Globus pallidus (tissue), 1 donor: ENCODE data around the gene SLC47A1.
"Not testable (repeated sequence)": the region's sequence is repeated elsewhere in the genome, so short reads cannot be mapped to it uniquely, and the experiment has no call there.

ENCODE experiments used
- DNase-seq: peaks from one replicate; pipeline ENCODE4 v3.0.0-alpha.2; 2015; ENCODE audit warnings: low spot score

SLC47A1 gene, protein sequence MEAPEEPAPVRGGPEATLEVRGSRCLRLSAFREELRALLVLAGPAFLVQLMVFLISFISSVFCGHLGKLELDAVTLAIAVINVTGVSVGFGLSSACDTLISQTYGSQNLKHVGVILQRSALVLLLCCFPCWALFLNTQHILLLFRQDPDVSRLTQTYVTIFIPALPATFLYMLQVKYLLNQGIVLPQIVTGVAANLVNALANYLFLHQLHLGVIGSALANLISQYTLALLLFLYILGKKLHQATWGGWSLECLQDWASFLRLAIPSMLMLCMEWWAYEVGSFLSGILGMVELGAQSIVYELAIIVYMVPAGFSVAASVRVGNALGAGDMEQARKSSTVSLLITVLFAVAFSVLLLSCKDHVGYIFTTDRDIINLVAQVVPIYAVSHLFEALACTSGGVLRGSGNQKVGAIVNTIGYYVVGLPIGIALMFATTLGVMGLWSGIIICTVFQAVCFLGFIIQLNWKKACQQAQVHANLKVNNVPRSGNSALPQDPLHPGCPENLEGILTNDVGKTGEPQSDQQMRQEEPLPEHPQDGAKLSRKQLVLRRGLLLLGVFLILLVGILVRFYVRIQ

DNA sequence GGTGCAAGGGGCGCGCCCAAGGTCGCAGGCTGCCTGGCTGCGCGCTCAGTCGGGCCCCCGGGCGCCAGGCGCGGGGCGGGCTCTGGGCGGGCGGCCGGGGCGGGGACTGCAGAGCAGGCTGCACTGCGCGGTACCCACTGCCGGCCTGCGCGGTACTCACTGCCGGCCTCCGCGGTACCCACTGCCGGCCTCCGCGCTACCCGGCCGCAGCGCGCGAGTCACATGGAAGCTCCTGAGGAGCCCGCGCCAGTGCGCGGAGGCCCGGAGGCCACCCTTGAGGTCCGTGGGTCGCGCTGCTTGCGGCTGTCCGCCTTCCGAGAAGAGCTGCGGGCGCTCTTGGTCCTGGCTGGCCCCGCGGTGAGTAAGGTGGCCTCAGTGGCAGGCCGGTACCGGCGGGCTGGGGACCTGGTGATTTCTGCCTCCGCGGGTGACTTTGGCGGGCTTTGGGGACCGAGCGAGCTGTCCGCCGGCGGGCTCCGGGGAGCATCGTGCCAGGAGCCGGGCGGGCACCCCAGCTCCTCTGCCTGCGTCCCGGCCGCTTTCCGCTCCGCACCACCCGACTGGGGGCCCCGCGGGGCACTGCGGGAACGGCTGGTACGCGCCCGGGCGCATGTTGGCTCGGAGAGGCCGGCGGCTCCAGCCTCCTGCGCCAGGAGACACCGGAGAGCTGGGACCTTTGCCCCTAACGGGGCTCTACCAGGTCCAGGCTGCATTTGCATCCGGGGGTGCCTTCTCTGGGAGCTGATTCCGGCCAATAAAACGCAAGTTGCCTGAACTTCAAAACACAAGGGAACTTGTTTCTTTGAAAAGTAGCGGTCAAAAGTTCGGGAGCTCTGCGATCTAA is at the start of gene SLC47A1:
Gene SLC47A1, plus strand, starts transcription at position 137 of the 844 bp plus-strand sequence. Its CDS starts 86 bp downstream, at position 223.
- no peak for DNase-seq

DNA sequence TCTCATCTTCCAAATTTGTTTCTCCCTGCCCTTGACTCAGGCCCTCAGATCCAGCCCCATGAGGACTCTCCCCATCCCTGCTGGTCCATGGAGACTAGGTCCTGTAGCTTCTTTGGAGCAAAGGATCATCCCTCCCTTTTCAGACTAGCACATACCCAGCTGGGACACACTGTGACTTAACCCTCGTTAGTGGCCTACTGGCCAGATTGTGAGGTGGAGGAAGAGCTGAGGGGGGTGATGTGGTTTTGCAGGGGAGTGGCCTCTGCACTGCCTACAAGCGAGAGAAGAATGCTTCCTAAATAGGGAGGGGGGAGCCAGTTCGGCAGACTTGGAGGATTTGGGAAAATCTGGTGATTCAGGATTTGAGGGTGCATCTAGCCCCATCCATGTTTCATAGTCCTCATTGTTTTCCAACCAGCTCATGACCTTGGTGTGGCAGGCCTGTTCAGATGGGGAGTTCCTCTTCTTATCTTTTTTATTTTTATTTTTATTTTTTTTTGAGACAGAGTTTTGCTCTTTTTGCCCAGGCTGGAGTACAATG is 47.8 kb upstream of the SLC47A1 start:
- DNase-seq, result no peak

DNA sequence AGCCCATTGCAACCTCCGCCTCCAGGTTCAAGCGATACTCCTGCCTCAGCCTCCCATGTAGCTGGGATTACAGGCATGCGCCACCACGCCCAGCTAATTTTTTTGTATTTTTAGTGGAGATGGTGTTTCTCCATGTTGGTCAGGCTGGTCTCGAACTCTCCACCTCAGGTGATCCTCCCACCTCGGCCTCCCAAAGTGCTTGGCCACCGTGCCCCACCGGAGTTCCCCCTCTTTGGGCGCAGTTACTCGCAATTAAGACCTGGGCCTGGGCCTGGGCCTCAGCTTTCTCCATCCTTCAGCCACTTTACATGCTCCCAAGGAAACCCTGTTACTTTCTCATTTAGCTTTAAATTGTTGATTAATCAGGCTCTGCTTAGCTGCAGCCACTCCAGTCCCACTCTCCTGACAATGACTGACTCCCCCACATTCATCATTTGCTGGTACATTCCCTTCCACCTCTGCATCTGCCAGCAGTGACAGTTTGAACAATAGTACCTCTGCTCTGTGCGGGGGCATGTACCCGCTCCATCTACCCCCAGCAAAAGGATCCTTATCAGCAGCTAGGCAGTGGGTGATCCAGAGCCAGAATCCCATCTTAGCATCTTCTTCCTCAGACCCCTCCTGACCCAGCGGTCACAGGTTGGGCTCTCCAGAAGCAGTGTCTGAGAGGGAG is 47.2 kb upstream of the SLC47A1 start:
- DNase-seq, result no peak

DNA sequence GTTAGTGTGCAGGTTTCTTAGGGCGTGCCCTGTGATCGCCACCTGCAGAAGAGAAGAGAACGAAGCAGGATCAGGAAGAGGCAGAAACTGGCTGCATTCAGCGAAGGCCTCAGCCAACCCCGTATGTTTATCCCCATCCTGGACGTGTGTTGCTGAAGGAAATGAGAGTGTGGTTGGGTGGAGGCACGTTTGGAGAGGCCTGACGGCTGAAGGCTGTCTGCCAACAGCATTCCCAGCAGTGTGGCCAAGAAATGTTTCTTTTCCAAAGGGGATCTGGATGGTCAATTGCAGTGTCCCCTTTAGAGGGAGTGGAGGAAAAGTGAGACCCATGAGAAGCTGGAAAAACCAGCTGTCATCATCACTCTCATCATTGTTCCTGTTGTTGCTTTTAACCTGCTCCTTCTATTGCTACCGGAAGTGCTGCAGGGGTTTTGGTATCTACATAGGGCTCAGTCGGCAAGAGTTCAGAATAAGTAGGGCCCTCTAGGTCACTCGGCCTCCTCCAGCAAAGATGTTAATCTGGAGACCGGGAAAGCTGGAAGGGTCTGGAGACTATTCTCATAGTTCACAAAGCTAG is 46.5 kb upstream of the SLC47A1 start:
- no peak for DNase-seq

DNA sequence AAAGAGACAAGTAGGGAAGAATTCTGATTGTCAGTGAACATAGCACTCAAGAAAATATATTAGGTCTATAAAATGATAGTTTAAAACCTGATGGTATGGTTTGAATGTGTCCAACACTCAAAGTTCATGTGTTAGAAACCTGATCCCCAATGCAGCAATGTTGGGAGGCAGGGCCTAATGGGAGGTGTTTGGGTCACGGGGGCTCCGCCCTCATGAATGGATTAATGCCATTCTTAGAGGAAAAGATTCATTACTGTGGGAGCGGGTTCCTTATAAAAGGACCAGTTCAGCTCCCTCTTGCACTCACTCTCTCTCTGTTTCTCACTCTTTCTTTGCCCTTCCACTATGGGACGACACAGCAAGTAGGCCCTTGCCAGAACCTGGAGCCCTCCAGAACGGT is 41.5 kb upstream of the SLC47A1 start:
- no peak for DNase-seq

DNA sequence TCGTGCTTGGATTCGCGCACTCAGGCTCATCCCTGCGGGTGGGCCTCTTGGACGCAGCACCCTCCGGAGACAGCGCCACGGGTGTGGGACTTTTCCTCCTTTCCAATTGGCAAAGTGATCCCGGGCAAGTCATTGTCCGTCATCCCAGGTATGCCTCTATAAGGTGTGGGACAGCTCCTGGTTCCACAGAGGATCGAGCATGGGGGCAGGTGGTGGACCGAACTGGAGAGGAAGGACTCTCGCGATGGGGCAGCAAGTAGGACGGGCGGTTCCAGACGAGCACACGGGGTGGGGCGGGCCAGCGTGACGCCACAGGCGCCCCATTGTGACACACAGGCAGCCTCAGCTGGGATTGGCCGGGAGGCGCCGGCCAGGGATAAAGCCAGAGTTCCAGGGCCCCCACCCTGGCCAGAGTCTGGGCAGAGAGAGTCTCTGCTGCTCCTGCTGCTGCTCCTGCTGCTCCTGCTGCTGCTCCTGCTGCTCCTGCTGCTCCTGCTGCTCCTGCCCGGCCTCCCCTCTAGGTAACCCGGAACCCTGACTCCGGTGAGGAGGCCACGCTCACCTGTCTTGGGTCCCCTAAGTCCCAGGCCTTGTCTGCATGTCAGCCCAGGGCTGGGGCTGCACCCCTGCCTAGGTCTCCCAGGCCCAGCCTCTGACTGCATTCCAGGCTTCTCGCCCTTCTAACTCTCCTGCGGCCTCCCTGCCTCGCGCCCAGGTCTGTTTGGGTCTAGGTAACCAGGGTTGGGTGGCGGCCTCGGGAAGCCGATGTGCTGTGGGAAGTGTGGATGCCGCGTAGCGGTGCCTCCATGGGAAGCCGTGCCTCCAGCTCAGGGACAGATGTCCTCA is 38.5 kb upstream of the SLC47A1 start:
- DNase-seq, result no peak

DNA sequence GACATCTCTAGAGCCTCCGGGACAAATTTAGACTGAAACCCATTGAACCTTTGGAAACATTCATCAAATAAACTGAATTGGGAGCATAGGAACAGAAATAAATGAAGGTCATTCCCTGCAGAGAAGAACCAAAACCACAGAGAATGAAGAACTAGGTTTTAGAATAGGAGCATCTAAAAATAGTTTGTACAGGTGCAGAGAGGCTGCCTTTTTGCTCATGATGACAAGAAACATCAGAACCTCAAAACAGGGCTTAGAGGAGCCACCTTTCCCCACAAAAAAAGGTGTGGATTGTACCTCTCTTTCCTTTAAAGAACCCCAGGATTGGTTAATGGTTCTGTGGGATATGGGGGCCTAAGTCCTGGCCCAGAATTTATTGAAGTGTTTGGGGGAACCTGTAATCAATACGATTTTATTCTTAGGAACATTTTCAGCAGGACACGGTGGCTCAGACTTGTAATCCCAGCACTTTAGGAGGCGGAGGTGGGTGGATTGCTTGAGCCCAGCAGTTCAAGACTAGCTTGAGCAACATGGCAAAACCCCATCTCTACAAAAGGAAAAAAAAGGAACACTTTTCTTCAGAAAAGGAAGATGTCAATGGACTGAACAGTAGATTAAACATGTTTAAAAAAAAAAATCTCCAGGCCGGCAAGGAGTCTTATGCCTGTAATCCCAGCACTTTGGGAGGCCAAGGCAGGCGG is 37.7 kb upstream of the SLC47A1 start:
- no peak for DNase-seq

DNA sequence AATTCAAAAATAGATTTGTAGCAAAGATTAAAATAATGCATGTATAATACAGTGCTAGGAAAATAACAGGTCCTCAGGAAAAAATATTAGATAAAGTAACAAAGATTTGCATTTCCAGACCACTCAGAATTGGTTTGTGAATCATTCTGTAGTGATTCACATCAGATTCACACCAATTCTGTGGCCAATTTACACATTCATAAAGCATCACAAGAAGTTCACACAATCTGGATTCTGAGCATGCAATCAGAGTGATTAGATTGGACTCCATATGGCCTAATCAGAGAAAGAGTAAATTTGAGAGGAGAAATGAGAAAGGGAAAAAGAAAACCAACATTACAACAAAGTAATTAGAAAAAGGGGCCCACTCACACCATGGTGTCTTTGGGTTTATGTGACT is 36.0 kb upstream of the SLC47A1 start:
- DNase-seq, result no peak

DNA sequence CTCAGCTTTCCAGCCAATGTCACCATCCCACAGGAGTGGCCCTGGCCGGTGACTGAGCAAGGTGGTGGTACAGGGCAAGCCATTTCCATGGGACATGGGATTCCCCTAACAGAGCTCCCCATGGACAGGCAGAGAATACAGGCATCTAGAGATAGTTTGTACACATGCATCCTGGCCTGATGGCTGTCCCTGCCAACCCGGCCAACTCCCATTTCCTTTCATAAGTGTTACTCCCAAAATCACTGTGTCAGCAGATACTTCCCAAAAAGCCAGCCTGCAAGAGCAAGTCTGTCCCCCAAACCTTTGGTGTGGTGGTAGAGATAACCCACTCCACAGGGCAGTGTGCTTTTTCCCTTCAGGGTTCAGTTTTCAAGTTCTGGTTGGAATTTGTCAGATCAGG is 32.4 kb upstream of the SLC47A1 start:
- no peak for DNase-seq

DNA sequence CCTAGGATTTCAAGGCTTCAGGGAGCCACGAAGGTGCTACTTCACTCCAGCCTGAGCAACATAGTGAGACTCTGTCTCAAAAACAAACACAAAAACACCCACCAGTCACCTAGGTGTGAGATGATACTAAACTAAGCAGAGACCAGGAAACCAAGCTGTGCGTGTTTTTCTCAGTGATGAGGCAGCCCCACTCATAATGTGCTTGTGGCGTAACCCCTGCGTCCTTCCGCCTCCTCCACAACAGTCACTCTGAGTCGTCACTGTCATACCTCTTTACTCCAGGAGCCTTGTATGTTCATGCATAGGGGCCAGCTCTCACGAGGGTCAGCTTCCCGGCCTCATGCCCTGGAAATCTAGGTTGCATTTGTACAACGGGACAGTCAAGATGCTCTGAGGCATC is 31.1 kb upstream of the SLC47A1 start:
- DNase-seq, result no peak

DNA sequence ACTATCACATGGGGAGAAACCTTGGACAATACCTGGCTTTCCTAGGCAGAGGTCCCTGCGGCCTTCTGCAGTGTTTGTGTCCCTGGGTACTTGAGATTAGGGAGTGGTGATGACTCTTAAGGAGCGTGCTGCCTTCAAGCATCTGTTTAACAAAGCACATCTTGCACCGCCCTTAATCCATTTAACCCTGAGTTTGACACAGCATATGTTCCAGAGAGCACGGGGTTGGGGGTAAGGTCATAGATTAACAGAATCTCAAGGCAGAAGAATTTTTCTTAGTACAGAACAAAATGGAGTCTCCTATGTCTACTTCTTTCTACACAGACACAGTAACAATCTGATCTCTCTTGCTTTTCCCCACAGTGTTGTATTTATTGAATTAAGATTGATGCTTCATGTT is 28.1 kb upstream of the SLC47A1 start:
- not testable (repeated sequence) for DNase-seq

DNA sequence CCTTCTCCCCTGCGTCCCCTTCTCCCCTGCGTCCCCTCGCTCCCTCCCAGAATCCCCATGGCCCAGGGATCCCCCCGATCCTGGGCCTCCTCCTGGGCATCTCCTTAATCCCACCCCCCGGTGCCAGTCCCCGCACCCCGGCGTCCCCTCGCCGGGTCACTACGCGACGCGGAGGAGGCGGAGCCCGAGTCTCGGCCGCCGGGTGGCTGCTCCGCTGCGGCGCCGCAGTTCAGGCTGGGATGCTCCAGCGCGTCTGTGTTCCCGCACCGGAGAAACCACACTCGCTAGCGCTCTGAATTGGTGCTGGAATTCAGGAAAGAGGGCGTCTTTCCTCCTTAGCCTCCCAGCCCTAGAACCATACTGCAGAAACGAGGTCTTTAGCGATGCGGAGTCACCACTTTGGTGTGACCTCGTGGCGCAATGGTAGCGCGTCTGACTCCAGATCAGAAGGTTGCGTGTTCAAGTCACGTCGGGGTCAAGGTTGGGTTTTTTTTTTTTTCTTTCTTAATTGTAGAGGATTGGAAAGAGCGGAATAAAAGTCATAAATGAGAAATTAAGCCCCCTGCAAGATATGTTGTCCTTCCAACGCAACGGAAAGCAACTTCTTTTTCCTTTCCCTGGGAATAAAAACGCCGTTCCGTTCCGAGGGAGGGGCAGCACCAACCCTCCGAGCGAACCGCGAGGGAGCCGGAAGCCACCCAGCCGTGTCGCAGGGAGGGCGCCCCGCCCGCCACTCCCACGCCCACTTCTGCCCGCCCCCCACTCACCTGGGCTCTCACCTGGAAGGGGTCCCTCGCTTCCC is 25.7 kb upstream of the SLC47A1 start:
- DNase-seq, result peak; percentile 90

DNA sequence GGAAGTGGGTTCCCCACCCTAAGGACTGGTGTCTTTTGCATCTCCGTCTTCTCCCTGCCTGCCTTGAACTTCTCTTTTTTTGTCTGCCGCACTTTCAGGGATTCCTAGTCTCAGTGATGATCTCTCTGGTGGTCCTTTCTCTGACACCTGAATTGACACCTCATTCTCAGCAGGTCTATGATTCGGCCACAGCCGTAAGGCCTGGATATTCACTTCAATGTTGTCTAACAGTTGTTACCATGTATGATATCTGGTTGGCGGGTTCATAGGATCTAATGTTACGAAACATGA is 25.1 kb upstream of the SLC47A1 start:
- DNase-seq, result no peak

DNA sequence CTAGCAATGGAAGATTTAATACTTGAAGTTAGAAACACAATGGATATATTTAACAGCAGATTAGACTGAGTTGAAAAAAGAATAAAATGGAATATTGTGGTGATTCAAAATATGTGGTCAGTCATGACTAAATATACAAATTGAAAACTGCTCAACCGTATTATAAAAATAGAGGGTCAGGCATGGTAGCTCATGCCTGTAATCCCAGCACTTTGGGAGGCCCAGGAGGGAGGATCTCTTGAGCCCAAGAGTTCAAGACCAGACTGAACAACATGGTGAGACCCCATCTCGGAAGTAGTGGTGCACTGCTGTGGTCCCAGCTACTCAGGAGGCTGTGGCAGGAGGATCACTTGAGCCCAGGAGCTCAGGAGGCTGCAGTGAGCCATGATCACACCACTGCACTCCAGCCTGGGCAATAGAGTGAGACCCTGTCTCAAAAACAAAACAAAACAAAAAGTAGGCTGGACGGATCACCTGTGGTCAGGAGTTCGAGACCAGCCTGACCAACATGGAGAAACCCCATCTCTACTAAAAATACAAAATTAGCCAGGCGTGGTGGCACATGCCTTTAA is 24.3 kb upstream of the SLC47A1 start:
- DNase-seq, result not testable (repeated sequence)

DNA sequence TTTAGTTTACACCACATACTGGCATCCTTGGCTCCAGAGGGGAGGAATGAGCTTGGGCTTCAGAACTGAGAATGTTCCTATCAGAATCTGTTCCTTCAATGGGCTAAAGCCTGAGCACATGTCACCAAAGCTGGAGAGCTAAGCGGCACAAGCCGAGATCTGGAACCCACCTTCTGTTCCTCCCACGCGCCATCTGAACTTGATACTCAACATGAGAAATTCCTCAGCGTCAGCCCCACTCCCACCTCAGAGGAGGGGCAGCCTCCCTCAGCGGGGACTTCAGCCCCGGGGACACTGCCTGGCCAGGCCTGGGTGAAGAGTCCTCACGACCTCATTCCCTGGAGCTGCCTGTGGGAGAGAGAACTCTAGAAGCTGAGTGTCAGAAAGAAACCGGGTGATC is 22.8 kb upstream of the SLC47A1 start:
- DNase-seq, result no peak

DNA sequence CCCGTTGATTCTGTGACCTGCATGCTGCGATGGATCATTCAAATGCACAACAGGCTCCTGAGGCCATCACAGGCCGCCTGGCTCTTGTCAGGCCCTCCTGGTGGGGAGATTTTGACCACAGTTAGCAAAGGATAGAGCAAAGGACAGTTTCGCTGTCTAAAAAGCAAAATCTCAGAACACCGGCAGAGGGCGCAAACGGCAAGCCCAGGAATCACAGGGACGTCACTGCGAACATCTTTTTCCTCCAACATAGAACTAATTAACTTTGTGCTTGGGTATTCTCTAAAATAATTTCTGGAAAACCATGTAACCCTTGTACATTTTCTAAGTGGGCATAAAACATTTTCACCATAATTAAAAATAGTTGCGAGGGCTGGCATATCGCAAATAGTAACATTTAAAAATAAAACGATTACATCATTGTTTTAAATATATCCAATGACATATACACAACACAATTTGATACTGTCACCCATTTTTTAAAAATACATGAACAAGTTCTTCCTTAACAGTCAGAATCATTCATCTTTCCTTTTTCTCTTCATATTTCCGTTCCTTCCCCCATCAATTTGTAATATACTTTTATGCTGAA is 19.7 kb upstream of the SLC47A1 start:
- peak; percentile 72 for DNase-seq

DNA sequence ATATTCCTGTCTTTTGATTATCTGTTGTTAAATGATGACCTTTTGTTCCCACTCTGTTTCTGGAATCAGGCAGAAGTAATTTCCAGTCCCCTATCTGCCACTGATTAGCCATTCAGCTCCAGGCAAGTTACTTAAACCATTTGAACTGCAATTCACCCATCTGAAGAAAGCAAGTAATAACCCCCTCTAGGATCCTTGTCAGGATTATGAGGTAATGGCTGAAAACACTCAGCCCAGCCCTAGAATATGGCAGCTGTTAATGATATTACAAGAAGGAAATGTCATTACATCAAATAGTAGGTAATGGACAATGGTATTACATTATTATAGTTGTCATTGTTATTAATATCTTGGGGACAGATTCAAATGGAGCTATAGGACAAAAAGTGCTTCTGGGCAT is 16.0 kb upstream of the SLC47A1 start:
- DNase-seq, result no peak

DNA sequence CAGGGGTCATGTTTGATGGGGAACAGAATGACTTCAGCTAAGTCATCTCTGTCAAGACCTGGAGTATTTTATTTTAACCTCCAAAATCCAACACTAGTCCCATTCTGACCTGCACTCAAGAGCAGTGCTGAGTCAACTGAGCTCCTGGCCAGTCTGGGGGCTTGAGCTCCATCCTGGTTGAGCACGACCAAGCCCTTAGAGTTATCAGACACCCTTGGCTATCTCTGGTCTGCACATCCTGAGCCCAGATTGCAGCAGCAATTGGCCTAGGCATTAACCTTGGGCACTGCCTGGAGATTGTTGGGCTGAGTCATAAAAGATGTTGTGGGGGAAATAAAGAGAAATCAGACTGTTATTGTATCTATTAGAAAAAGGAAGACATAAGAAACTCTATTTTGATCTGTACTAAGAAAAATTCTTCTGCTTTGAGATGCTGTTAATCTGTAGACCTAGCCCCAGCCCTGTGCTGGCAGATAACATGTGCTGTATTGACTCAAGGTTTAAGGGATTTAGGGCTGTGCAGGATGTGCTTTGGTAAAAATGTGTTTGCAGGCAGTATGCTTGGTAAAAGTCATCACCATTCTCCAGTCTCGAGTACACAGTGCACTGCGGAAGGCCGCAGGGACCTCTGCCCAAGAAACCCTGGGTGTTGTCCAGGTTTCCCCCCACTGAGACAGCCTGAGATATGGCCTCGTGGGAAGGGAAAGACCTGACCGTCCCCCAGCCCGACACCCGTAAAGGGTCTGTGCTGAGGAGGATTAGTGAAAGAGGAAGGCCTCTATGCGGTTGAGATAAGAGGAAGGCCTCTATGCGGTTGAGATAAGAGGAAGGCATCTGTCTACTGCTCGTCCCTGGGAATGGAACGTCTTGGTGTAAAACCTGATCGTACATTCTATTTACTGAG is 14.0 kb upstream of the SLC47A1 start:
- DNase-seq, result not testable (repeated sequence)
